Esophagus squamous epithelium (tissue), 5 donors: ENCODE measurements around the gene CALML5. TPM values are rescaled to one million over a fixed set of nuclear protein-coding genes. Genes with fewer than 3 reads are reported as not detected.

Experiments
- DNase-seq: peaks from one replicate; lab custom pipeline; 2025; lab: John Stamatoyannopoulos, UW
- H3K27ac ChIP-seq, 4 donors: fragments of 200-600 bp; sonication (generic); one replicate each; pipeline ENCODE4 v1.5.1; 2016 to 2019; ENCODE audit warnings: mild to moderate bottlenecking in 1 of 4
- H3K27me3 ChIP-seq, 4 donors: fragments of 200-600 bp; sonication (generic); 1 replicate in 3 of 4; 2 replicates in 1 of 4; pipeline versions ENCODE4 v1.5.1 to v1.6.0; 2017 to 2021; ENCODE audit warnings: antibody characterized with exemption in 1 of 4
- H3K36me3 ChIP-seq, 3 donors: fragments of 200-600 bp; sonication (generic); one replicate each; pipeline ENCODE4 v1.5.1; 2016 to 2019
- H3K4me1 ChIP-seq, 3 donors: fragments of 200-600 bp; sonication (generic); one replicate each; pipeline ENCODE4 v1.5.1; 2017 to 2019
- H3K4me3 ChIP-seq, 4 donors: fragments of 200-600 bp; sonication (generic); 1 replicate in 3 of 4; 2 replicates in 1 of 4; pipeline ENCODE4 v1.5.1; 2016 to 2019; ENCODE audit warnings: mild to moderate bottlenecking in 2 of 4, moderate library complexity in 1 of 4
- H3K9me3 ChIP-seq, 3 donors: fragments of 200-600 bp; sonication (generic); one replicate each; pipeline ENCODE4 v1.5.1; 2016 to 2019
- POLR2A ChIP-seq, 4 donors: fragments of 450-650 bp; IDR thresholded peaks; one replicate each; pipeline ENCODE4 v1.6.1; 2017; ENCODE audit warnings: antibody characterized with exemption in 4 of 4, mild to moderate bottlenecking in 4 of 4, moderate library complexity in 3 of 4
- WGBS, 2 donors: methylation state at CpG; one replicate each; pipeline ENCODE4 v1.1.5; 2018; 5-methylcytosine and 5-hydroxymethylcytosine counted together
- intact Hi-C: fragments of 100-400 bp; cut with DNase I; formaldehyde crosslinking; loops from one replicate; pipeline ENCODE4 v1.15.0; 2022
- total RNA-seq, 4 donors: library from RNA; depleted of rRNA; stranded (reverse); fragments of >200 nt; gene quantifications; one replicate each; pipeline ENCODE4 v1.1.0, GENCODE V29; 2016
- TF ChIP-seq, protein P1 (sequence below), 6 experiments: fragments of 450-650 bp in 4 of 6; fragments of 200-600 bp in 2 of 6; sonication (generic) in 2 of 6; IDR thresholded peaks; one replicate each; pipeline ENCODE4 v1.5.1; 2016 to 2019; ENCODE audit warnings: antibody characterized with exemption in 6 of 6, mild to moderate bottlenecking in 4 of 6, moderate library complexity in 4 of 6
- donor health status: DM: yes; HTN: yes; CAD: no.

CALML5 gene
- total RNA-seq, 4 donors from 2014 or later: 14.5 to 148 (median 22.6) TPM

DNA sequence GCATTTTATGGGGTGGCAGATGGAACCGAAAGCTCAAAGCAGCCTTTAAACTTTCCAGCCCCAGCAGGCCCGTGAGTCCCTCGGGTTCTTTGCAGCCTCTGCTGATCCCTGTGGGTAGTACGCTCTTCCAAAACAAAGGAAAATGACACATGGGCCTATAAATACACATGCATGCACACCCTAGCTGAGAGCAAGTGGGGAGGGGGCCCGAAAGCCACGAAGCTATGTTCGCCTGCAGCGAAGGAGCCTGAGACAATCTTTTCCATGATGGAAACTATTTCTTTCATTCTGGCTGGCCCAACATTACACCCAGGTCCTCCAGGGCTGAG, 32.2 kb downstream of the CALML5 start:
- no peaks in the 10 kb centered on the region for H3K36me3 ChIP-seq
- DNase-seq: no peak
- H3K4me3 ChIP-seq: no peak overlapping the region
- peaks cover 13 to 54% (median 28%) of the 10 kb centered on the region in 3 donors for H3K4me1 ChIP-seq
- 40 to 46% methylated on average over 8 of the region's 8 CpGs for WGBS, 2 donors
- no peaks in the 10 kb centered on the region for H3K9me3 ChIP-seq
- TF ChIP-seq, protein P1, sequence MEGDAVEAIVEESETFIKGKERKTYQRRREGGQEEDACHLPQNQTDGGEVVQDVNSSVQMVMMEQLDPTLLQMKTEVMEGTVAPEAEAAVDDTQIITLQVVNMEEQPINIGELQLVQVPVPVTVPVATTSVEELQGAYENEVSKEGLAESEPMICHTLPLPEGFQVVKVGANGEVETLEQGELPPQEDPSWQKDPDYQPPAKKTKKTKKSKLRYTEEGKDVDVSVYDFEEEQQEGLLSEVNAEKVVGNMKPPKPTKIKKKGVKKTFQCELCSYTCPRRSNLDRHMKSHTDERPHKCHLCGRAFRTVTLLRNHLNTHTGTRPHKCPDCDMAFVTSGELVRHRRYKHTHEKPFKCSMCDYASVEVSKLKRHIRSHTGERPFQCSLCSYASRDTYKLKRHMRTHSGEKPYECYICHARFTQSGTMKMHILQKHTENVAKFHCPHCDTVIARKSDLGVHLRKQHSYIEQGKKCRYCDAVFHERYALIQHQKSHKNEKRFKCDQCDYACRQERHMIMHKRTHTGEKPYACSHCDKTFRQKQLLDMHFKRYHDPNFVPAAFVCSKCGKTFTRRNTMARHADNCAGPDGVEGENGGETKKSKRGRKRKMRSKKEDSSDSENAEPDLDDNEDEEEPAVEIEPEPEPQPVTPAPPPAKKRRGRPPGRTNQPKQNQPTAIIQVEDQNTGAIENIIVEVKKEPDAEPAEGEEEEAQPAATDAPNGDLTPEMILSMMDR (IDR thresholded peaks at IDR 0.05): peak in 1 of 6 experiments; percentile 13
- no peak for TF ChIP-seq POLR2A (IDR thresholded peaks at IDR 0.05)
- peak overlapping the region; percentile 62 to 82 (median 72) for H3K27ac ChIP-seq
- intact Hi-C loops: no loop called here
- no peaks in the 10 kb centered on the region for H3K27me3 ChIP-seq

DNA sequence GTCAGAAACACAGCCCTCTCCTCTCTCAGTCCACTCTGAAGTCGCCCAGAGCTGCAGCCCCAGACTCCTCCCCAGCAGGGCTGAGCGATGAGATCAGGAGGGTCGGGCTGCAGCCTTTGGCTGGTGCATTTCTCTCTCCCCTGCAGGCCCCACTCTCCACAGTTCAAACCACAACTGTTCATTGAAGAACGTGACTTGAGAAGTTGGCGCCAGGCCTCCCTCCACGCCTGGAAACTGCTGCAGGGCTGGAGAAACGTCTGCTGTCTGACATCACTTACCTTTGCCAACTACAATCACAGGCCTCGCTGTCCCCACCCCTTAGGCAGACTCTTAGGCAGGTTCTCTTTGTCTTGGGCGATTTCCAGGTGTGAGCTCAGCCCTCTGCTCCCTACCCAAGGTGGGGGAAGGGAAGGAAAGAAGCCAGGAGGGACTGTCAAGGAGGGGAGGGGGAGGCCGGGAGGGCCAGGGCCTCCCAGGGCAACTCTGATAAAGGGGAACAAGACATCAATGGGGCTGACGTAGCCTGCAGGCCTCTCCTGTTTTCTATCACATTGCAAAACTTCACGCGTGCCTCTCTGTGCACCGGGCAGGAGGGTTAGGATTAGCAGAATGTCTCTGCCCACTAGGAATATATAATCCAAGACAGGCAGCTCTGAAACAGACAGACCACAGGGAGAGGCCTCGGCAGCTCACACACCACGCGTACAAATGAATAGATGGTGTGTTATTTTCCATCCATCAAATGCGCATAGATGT, 32.7 kb downstream of the CALML5 start:
- WGBS, 2 donors: 24 to 36% methylated on average over 14 to 16 of the region's 18 CpGs
- H3K4me1 ChIP-seq: peaks cover 13 to 60% (median 33%) of the 10 kb centered on the region in 3 donors
- H3K27ac ChIP-seq: peak overlapping the region; percentile 62 to 82 (median 72)
- H3K36me3 ChIP-seq: no peaks in the 10 kb centered on the region
- no peak overlapping the region for H3K4me3 ChIP-seq
- peak in 1 of 4 donors; percentile 5 for TF ChIP-seq POLR2A (IDR thresholded peaks at IDR 0.05)
- TF ChIP-seq, protein P1 (IDR thresholded peaks at IDR 0.05): no peak
- no peak for DNase-seq
- H3K9me3 ChIP-seq: no peaks in the 10 kb centered on the region
- intact Hi-C loops: no loop called here
- no peaks in the 10 kb centered on the region for H3K27me3 ChIP-seq

DNA sequence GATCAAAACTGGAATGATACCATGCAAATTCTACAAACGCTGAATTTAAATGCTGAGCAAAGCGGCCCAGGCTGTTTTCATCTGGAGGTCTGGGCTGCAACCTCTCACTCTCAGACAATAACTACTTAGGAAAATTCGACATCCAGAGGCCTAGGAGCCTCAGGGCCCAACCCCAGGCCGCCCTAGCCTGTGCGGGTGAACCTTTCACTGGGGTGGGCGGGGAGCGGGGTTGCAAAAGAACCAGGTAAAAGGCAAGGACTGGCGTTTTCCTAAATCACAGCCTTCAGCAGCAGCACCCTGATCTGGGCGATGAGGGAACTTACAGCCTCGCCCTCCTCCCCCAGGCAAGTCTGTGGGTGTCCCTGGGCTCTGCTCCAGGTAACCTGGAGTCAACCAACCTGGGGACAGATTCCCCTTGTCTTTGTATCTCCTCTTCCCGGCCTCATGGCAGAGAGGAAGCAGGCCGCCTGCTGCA, 33.4 kb downstream of the CALML5 start:
- H3K36me3 ChIP-seq: no peaks in the 10 kb centered on the region
- H3K4me3 ChIP-seq: no peak overlapping the region
- H3K9me3 ChIP-seq: no peaks in the 10 kb centered on the region
- H3K27me3 ChIP-seq: no peaks in the 10 kb centered on the region
- H3K27ac ChIP-seq: peak overlapping the region; percentile 62 to 82 (median 72)
- H3K4me1 ChIP-seq: peaks cover 13 to 61% (median 33%) of the 10 kb centered on the region in 3 donors
- no peak for DNase-seq
- 25 to 58% methylated on average over 4 to 8 of the region's 12 CpGs for WGBS, 2 donors
- TF ChIP-seq, protein P1 (IDR thresholded peaks at IDR 0.05): no peak
- no peak for TF ChIP-seq POLR2A (IDR thresholded peaks at IDR 0.05)
- intact Hi-C loops: no loop called here

DNA sequence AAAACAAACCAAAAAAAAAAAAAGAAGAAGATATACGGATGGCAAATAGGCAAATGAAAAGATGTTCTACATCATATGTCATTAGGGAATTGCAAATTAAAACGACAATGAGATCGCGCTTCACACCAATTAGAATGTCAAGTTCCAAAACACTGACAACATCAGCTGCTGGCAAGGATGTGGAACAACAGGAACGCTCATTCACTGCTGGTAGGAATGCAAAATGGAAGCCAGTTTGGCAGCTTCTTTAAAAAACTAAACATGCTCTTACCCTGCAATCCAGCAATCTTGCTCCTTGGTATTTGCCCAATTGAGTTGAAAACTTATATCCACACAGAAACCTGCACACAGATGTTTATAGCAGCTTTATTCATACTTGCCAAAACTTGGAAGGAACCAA, 34.8 kb downstream of the CALML5 start:
- intact Hi-C loops: no loop called here
- no peak for TF ChIP-seq POLR2A (IDR thresholded peaks at IDR 0.05)
- TF ChIP-seq, protein P1 (IDR thresholded peaks at IDR 0.05): peak in 1 of 6 experiments; percentile 30
- 53 to 59% methylated on average over 5 of the region's 5 CpGs for WGBS, 2 donors
- Histone ChIP-seq H3K4me1 (peaks cover 13 to 61% (median 33%) of the 10 kb centered on the region in 3 donors), H3K4me3 (no peak overlapping the region), H3K27ac (no peak overlapping the region), H3K36me3 (peaks cover 0 to 12% (median 0%) of the 10 kb centered on the region in 3 donors), H3K27me3 (no peaks in the 10 kb centered on the region), H3K9me3 (no peaks in the 10 kb centered on the region)
- no peak for DNase-seq

DNA sequence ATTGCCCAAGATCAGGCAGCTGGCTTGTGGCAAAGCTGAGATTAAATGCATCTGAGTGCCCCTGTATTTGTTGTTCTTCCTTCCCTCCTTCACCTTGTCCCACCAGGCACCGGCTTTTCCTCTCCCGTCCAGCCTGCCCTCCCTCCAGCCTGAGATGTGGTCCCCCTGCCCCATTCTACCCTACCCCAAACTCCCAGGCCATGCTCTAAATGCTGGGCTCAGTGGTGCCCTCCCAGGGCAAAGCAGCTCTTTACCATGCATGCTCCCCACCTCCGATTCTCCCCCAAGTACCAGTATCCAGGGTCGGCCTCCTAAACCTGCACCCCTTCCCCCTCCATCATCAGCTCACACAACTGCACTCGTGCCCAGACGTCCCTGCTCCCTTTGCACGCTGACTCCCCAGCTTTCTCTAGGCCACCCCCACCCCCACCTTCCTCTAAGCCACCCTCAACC, 36.5 kb downstream of the CALML5 start:
- no peaks in the 10 kb centered on the region for H3K9me3 ChIP-seq
- WGBS, 2 donors: 78 to 93% methylated on average over 6 to 7 of the region's 7 CpGs
- H3K4me3 ChIP-seq: no peak overlapping the region
- H3K27ac ChIP-seq: peak overlapping the region in 1 of 4 donors; percentile 29
- H3K36me3 ChIP-seq: peaks cover 0 to 29% (median 0%) of the 10 kb centered on the region in 3 donors
- no peaks in the 10 kb centered on the region for H3K27me3 ChIP-seq
- H3K4me1 ChIP-seq: peaks cover 13 to 47% (median 27%) of the 10 kb centered on the region in 3 donors
- DNase-seq: no peak
- intact Hi-C loops: no loop called here
- TF ChIP-seq POLR2A (IDR thresholded peaks at IDR 0.05): no peak
- TF ChIP-seq, protein P1 (IDR thresholded peaks at IDR 0.05): no peak
